Measurements from ENCODE around the gene BARHL2. TPM values are rescaled to one million over a fixed set of nuclear protein-coding genes. Genes with fewer than 3 reads are reported as not detected.

BARHL2 gene
- total RNA-seq, 4 donors from 2014 or later, result not detected

DNA sequence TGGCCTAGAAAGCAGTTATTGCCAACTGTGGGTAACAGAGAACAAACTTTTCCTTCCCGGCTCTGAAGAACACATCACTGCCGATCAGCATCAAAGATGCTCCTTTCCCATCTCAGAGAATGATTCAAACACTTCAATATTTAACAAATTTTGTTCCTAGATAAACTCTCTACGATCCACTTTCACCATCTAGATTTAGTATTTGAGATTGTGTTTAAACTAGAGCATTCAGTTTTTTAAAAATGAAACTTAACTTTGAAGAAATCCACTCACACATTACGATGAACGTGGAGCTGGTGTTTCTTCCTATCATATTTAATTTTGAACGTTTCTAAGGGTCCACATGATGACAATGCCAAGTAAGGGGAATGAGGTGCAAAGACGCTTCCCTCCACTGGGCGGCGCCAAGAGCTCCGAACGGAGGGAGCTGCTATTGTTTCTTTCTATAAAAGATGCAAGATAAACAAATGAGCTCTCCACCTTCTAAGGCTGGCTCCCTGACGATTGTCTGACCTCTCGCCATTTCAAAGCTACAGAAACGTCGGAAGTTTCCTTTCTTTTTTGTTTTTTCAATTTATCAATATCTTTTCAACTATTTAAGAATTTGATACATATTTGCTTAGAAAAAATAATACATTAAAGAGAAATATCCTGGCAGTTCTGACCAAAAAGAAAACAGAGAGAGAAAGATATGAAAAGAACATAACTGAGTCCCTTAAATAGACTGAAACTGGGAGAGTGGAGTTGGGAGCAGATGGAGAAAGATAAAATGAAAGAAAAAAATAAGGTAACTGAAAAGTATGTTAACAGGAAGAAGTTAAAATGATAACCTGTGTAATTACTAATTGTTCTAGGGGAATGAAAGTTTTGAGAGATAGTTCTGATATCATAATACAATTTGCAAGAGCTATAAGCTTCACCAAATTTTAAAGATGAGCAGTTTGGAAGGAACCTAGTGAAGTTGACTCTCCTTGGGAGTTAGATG, 4.4 kb upstream of the BARHL2 start:
- DNase-seq, result no peak
- no peak for TF ChIP-seq POLR2A (IDR thresholded peaks at IDR 0.05)
- TF ChIP-seq, protein P1, sequence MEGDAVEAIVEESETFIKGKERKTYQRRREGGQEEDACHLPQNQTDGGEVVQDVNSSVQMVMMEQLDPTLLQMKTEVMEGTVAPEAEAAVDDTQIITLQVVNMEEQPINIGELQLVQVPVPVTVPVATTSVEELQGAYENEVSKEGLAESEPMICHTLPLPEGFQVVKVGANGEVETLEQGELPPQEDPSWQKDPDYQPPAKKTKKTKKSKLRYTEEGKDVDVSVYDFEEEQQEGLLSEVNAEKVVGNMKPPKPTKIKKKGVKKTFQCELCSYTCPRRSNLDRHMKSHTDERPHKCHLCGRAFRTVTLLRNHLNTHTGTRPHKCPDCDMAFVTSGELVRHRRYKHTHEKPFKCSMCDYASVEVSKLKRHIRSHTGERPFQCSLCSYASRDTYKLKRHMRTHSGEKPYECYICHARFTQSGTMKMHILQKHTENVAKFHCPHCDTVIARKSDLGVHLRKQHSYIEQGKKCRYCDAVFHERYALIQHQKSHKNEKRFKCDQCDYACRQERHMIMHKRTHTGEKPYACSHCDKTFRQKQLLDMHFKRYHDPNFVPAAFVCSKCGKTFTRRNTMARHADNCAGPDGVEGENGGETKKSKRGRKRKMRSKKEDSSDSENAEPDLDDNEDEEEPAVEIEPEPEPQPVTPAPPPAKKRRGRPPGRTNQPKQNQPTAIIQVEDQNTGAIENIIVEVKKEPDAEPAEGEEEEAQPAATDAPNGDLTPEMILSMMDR (IDR thresholded peaks at IDR 0.05), result peak in 3 of 4 experiments; percentile 31 to 35 (median 33)
- H3K4me1 ChIP-seq, result peaks cover 0 to 27% of the 10 kb centered on the region in 2 donors

DNA sequence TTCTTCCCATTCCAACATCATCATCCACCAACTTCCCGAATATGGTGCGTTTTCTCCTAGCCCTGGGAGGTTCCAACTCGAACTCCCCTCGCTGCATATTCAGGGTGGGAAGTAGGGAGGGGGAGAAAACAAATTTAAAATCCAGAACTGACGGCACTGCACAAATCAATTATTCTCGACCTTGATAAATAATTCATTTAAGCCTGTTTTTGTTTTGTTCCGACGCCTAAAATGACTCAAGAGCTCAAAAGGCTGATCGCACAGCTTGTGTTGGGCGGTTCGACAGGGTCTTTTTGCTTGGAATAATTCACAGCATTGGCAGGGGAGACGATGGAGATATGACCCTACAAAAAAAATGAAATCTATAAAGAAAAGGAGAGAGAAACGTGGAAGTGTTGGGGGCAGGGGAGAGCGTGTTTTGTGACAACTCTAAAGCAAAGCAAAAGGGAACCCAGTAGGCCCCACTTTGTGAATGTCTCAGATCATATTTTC, 3.1 kb upstream of the BARHL2 start:
- intact Hi-C loops (cut with DNase I; ENCODE audit: low total_unique reads), result no loop called here
- Histone ChIP-seq H3K4me1 (peaks cover 0 to 15% of the 10 kb centered on the region in 2 donors), H3K36me3 (no peaks in the 10 kb centered on the region), H3K4me3 (no peak overlapping the region), H3K9me3 (no peaks in the 10 kb centered on the region), H3K27ac (no peak overlapping the region), H3K27me3 (peaks cover 33 to 93% of the 10 kb centered on the region in 2 donors)
- TF ChIP-seq, protein P1 (IDR thresholded peaks at IDR 0.05), result no peak
- TF ChIP-seq POLR2A (IDR thresholded peaks at IDR 0.05), result no peak
- no peak for DNase-seq

More for the DNA sequence above, 4.4 kb upstream of the BARHL2 start:
- Histone ChIP-seq H3K9me3 (no peaks in the 10 kb centered on the region), H3K27me3 (peaks cover 27 to 93% of the 10 kb centered on the region in 2 donors), H3K36me3 (no peaks in the 10 kb centered on the region), H3K4me3 (no peak overlapping the region), H3K27ac (no peak overlapping the region)
- intact Hi-C loops (cut with DNase I; ENCODE audit: low total_unique reads), result no loop called here

DNA sequence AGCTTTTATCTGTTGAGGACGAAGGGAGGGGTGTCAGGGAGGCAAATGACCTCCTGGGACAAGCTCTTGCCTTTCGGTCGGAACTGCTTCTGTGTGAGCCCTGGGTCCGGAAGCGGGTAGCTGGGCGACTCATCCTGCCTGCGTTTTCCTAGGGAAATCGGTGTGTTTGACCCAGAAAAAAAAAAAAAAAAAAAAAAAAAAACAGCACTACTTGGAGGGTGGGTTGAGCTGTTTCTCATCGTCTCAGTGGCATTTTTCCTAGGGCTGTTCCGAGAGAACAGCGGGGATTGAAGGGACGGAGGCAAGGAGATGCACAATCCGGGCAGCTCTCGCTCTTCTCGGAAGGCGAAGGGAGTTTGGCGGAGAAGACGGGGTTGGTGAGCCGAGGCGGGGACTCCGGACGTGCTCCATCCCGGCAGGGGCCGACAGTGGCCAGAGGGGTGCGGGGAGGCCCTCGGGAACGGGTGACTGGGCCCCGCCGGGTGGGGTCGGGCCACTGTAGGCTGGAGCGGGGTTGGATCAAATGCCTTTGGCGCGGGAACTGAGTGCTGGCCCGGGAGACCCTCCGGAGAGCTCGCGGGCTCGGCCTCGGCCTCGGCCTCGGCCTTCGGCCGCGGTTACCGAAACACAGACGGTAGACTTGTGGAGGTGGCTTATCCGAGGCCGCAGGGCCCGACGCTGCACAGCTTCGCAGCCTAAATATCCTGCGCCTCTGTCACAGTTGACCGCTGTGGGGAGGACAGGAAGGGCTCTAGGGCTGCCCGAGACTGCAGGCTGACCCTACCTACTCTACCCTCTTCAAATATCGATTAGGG, 2.4 kb upstream of the BARHL2 start:
- Histone ChIP-seq H3K36me3 (no peaks in the 10 kb centered on the region), H3K27me3 (peaks cover 29 to 93% of the 10 kb centered on the region in 2 donors), H3K9me3 (no peaks in the 10 kb centered on the region), H3K4me3 (no peak overlapping the region), H3K4me1 (peaks cover 0 to 13% of the 10 kb centered on the region in 2 donors), H3K27ac (no peak overlapping the region)
- no peak for DNase-seq
- TF ChIP-seq, protein P1 (IDR thresholded peaks at IDR 0.05), result no peak
- TF ChIP-seq POLR2A (IDR thresholded peaks at IDR 0.05), result no peak
- intact Hi-C loops (cut with DNase I; ENCODE audit: low total_unique reads), result no loop called here

DNA sequence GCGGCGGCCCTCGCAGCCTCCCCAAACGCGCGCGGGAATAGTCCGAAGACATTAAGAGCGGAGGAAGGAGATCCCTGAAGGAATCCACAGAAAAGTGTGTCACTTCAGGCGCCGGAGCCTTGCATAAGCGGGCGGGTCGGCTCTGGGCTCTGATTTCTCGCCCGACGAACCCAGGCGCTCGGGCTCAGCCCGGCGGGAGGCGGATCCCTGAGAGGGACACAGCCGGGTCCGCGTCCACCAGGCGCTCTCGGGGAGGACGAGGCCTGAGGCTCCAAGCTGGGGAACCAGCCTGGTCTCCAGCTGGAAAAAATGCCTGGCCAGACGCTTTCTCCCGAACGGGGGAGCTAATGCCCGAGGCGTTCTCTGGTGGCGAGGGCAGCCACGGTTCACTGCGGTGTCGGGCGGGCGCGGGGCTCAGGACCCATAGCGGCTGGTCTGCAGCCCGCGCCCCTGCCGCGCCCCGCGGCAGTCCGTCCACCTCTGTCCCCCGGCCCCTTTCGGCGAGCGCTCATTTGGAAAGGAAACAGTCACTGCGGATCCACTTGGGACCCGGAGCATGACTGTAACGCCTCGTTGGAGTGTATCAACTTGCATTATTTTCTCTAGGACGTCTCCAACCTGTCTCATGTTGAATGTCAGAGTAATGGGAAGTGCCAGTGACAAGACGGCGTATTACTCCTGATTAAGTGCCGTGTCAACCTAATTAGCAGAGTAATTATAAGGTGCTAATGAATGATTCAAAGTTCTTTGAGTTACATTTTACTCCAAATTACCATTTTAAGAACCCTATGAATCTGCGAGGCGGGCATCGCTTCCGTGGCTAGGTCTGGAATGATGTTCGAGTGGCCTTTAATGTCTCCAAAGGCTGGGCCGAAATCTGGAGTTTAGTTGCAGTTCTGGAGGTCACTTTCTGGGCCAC, 1.6 kb upstream of the BARHL2 start:
- H3K36me3 ChIP-seq, result no peaks in the 10 kb centered on the region
- intact Hi-C loops (cut with DNase I; ENCODE audit: low total_unique reads), result no loop called here
- H3K4me3 ChIP-seq, result no peak overlapping the region
- no peak overlapping the region for H3K27ac ChIP-seq
- peaks cover 0 to 13% of the 10 kb centered on the region in 2 donors for H3K4me1 ChIP-seq
- no peak for DNase-seq
- no peaks in the 10 kb centered on the region for H3K9me3 ChIP-seq
- H3K27me3 ChIP-seq, result peaks cover 23 to 93% of the 10 kb centered on the region in 2 donors
- TF ChIP-seq, protein P1 (IDR thresholded peaks at IDR 0.05), result no peak
- TF ChIP-seq POLR2A (IDR thresholded peaks at IDR 0.05), result no peak

All from uterus (tissue), 4 donors.